HG03432 (cell line): ENCODE measurements around the gene GIT2.

Source experiments
- ATAC-seq: cut with Tn5 transposase; IDR thresholded peaks from one replicate; pipeline ENCODE4 v1.9.1; 2021; ENCODE audit warnings: mild to moderate bottlenecking, moderate library complexity; ENCODE audit not compliant: unreplicated experiment

GIT2 gene

GRCh38 chr12:109983432-109984142 lies 12.6 kb downstream of the GIT2 start:
- ATAC-seq: no peak

- ATAC-seq: no peak
Observed at GRCh38 chr12:109982210-109982609, 14.0 kb downstream of the GIT2 start.

GRCh38 chr12:109981311-109981710 lies 14.9 kb downstream of the GIT2 start:
- no peak for ATAC-seq

DNA sequence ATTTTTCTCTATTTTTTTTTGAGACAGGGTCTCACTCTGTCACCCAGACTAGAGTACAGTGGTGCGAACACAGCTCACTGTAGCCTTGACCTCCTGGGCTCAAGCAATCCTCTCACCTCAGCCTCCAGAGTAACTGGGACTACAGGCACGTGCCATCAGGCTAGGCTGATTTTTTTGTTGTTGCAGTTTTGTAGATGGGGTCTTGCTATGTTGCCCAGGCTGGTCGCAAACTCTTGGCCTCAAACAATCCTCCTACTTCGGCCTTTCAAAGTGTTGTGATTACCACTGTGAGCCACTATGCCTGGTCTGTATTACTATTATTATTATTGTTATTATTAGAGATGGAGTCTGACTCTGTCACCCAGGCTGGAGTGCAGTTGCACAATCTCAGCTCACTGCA lies 23.3 kb downstream of the GIT2 start:
- ATAC-seq: no peak

- ATAC-seq: no peak
Observed at GRCh38 chr12:109968801-109969200, 27.4 kb downstream of the GIT2 start.

DNA sequence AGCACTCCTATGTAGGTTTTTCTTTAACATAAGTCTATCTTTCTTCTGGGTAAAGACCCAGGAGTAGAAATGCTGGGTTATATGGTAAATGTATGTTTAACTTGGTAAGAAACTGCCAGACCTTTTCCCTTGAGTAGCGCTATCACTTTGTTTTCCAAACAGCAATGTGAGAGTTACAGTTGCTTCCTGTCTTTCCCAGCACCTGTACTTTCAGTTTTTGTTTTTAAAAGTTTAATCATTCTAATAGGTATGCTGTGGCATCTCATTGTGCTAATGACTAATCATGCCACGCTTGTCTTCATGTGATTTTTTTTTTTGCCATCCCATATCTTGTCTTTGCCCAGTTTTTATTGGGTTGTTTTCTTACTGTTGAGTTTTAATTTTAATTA lies 28.1 kb downstream of the GIT2 start:
- no peak for ATAC-seq

GRCh38 chr12:109967383-109968031 lies 28.7 kb downstream of the GIT2 start:
- no peak for ATAC-seq

- no peak for ATAC-seq
Observed at GRCh38 chr12:109966546-109966945, 29.6 kb downstream of the GIT2 start.

GRCh38 chr12:109963743-109964429 lies 32.3 kb downstream of the GIT2 start:
- no peak for ATAC-seq

DNA sequence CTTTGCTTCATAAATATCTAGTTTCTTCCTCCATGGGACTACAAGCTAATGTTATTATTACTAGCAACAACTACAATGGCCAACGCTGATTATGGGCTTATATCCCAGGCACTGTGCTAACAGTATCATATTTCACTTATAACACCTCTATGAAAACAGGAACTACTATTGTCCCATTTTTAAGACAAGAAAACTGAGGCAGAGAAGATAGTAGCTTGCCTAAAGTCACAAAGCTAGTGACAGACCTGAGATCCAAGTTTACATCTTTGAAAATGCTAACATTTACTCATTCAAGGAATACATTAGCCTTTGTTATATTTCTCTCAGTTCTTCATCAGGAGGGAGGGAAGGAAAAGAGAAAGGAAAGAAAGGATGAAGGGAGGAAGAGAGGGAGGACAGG lies 32.8 kb downstream of the GIT2 start:
- no peak for ATAC-seq

DNA sequence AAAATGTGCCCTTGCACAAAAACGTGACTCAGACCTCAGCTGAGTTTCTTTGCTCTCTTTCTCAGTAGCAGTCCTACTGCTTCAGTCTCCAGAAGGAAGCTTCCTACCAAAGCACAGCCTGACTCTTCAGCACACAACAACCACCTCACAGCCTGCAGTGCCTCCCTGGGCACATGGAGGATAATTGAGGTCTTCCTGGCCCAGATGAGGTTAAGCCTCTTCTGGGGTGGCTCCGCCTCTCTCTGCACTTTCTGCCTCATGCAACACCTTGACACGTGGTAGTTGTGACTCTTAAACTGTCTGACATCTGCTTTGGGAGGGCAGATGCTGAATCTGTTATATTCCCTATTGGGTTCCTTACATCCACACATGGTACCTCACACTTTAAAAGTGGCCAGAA lies 33.8 kb downstream of the GIT2 start:
- ATAC-seq: no peak

DNA sequence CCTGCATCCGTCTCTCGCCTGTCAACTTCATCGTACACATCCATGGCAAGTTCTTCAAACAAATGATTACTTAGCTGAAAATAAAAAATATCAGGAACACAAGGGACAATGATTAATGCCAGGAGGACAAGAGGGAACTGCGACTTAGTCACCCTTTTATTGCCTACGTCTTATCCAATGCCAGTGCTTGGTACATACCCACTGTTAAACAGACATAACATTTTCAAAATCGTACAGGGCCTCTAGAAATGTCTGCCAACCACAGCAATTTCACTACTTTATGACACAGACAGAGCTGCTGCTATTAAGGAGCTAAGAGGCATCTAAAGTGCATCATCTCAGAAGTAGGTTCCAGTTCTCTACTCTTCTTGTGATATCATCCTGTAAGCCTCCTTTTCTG lies 34.6 kb downstream of the GIT2 start:
- ATAC-seq: no peak

GRCh38 chr12:109961201-109961600 lies 35.0 kb downstream of the GIT2 start:
- no peak for ATAC-seq

GRCh38 chr12:109959411-109960093 lies 36.6 kb downstream of the GIT2 start:
- no peak for ATAC-seq

- no peak for ATAC-seq
Observed at GRCh38 chr12:109958374-109958773, 37.8 kb downstream of the GIT2 start.

- ATAC-seq: no peak
Observed at GRCh38 chr12:109953656-109954055, 42.5 kb downstream of the GIT2 start.

- ATAC-seq: no peak
Observed at GRCh38 chr12:109952873-109953272, 43.3 kb downstream of the GIT2 start.

GRCh38 chr12:109952160-109952858 lies 43.9 kb downstream of the GIT2 start:
- no peak for ATAC-seq

DNA sequence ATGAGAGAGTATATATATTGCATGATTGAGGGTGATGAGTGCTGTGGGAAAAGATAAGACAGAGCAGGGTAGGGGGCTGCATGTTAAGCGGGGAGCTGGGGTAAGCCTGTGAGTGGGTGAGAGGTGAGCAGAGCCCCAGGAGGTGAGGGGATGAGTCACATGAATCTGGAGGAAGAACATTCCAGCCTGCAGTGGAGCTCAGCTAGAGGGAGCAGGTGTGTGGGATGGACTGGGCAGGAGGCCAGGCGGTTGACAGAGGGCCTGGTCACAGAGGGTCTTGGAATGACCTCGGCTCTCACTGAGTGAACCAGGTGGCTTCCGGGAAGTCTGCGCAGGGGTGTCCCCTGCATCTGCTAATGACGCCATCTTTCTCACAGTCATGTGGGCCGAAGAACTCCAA lies 44.4 kb downstream of the GIT2 start:
- ATAC-seq: no peak

- ATAC-seq: no peak
Observed at GRCh38 chr12:109951136-109951535, 45.0 kb downstream of the GIT2 start.

GRCh38 chr12:109950625-109951024 lies 45.5 kb downstream of the GIT2 start:
- no peak for ATAC-seq
